Body of pancreas (tissue), 4 donors: ENCODE results near the gene ALG1.
"Not testable (repeated sequence)": the region's sequence is repeated elsewhere in the genome, so short reads cannot be mapped to it uniquely, and the experiment has no call there.

Experiments
- POLR2A ChIP-seq, 3 donors: fragments of 450-650 bp; IDR thresholded peaks; one replicate each; pipeline ENCODE4 v1.6.1; 2016; ENCODE audit warnings: antibody characterized with exemption in 3 of 3, mild to moderate bottlenecking in 2 of 3
- TF ChIP-seq, protein P1 (sequence below), 7 experiments: fragments of 450-650 bp in 4 of 7; fragments of 200-600 bp in 3 of 7; sonication (generic) in 3 of 7; IDR thresholded peaks; one replicate each; pipeline ENCODE4 v1.5.1; 2016 to 2019; ENCODE audit warnings: antibody characterized with exemption in 7 of 7

DNA sequence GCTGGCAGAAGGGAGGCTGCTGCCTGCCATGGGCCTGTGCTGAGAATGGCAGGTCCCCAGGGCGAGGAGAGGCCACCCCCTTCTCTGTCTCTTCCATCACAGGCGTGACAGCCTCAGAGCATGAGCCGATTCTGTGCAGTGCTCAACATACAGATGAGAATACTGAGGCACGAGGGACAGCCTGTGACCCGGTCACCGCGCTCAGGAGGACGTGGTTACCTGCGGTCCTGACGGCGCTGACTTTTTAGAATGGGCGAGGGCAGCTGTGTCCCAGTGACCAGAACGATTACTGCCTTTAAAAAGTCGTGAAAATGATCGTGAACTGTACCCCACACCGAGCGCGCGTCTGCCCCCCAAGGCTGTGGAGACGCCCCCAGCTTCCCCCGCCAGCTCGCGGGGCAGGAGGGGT is 25.4 kb downstream of the ALG1 start:
- TF ChIP-seq, protein P1, sequence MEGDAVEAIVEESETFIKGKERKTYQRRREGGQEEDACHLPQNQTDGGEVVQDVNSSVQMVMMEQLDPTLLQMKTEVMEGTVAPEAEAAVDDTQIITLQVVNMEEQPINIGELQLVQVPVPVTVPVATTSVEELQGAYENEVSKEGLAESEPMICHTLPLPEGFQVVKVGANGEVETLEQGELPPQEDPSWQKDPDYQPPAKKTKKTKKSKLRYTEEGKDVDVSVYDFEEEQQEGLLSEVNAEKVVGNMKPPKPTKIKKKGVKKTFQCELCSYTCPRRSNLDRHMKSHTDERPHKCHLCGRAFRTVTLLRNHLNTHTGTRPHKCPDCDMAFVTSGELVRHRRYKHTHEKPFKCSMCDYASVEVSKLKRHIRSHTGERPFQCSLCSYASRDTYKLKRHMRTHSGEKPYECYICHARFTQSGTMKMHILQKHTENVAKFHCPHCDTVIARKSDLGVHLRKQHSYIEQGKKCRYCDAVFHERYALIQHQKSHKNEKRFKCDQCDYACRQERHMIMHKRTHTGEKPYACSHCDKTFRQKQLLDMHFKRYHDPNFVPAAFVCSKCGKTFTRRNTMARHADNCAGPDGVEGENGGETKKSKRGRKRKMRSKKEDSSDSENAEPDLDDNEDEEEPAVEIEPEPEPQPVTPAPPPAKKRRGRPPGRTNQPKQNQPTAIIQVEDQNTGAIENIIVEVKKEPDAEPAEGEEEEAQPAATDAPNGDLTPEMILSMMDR (IDR thresholded peaks at IDR 0.05), result not testable (repeated sequence)
- not testable (repeated sequence) for TF ChIP-seq POLR2A (IDR thresholded peaks at IDR 0.05)
